Thymus (tissue), 11 donors: ENCODE results near the gene FOXD1. TPM values are rescaled to one million over a fixed set of nuclear protein-coding genes. Genes with fewer than 3 reads are reported as not detected.
"Not testable (repeated sequence)": the region's sequence is repeated elsewhere in the genome, so short reads cannot be mapped to it uniquely, and the experiment has no call there.

ENCODE experiments used
- DNase-seq, 9 donors: peaks; one replicate each; pipeline ENCODE4 v3.0.0-alpha.2; 2013; ENCODE audit warnings: low spot score in 9 of 9, low read depth in 6 of 9, missing footprints in 1 of 9
- H3K27ac ChIP-seq, 2 donors: one replicate each; pipeline ENCODE4 v1.5.1; 2013; ENCODE audit warnings: control low read depth in 1 of 2, low read depth in 1 of 2, low read length in 1 of 2, mild to moderate bottlenecking in 1 of 2, moderate library complexity in 1 of 2
- H3K27me3 ChIP-seq, 2 donors: one replicate each; pipeline ENCODE4 v1.5.1; 2013; ENCODE audit warnings: low read length in 1 of 2; ENCODE audit not compliant: control insufficient read depth in 2 of 2, insufficient read depth in 1 of 2
- H3K36me3 ChIP-seq, 2 donors: one replicate each; pipeline ENCODE4 v1.5.1; 2013; ENCODE audit warnings: low read length in 1 of 2, mild to moderate bottlenecking in 1 of 2, moderate library complexity in 1 of 2; ENCODE audit not compliant: control insufficient read depth in 2 of 2, insufficient read depth in 2 of 2
- H3K4me1 ChIP-seq, 2 donors: one replicate each; pipeline ENCODE4 v1.5.1; 2013; ENCODE audit warnings: low read length in 2 of 2; ENCODE audit not compliant: control insufficient read depth in 2 of 2, insufficient read depth in 2 of 2
- H3K4me3 ChIP-seq, 2 donors: one replicate each; pipeline ENCODE4 v1.5.1; 2013; ENCODE audit warnings: low read length in 2 of 2, control low read depth in 1 of 2, mild to moderate bottlenecking in 1 of 2
- H3K9me3 ChIP-seq, 2 donors: one replicate each; pipeline ENCODE4 v1.5.1; 2013; ENCODE audit warnings: low read length in 1 of 2, mild to moderate bottlenecking in 1 of 2; ENCODE audit not compliant: control insufficient read depth in 2 of 2, insufficient read depth in 1 of 2
- WGBS: extraction: QIAGEN DNeasy Blood & Tissue Kit; methylation state at CpG from one replicate; pipeline ENCODE4 v1.1.7; 2013; 5-methylcytosine and 5-hydroxymethylcytosine counted together
- polyA plus RNA-seq: library from polyadenylated mRNA; stranded (reverse); fragments of 200-250 nt; gene quantifications from one replicate; pipeline ENCODE4 v1.2.3, GENCODE V29; 2013
- total RNA-seq: library from RNA; stranded (reverse); fragments of 120-200 nt; gene quantifications from one replicate; pipeline ENCODE4 v1.2.4, GENCODE V29; 2013
- donor health status: healthy.

The FOXD1 gene
- total and polyA plus RNA-seq, 2 donors, result 0.05 to 0.23 TPM

GRCh38 chr5:73417303-73418034 is 31.1 kb downstream of the FOXD1 start:
- WGBS, result 34% methylated on average over 10 of the region's 10 CpGs
- Histone ChIP-seq H3K27me3 (peaks cover 38 to 79% of the 10 kb centered on the region in 2 donors), H3K9me3 (no peaks in the 10 kb centered on the region)

GRCh38 chr5:73415617-73416016 is 33.0 kb downstream of the FOXD1 start:
- Histone ChIP-seq H3K9me3 (no peaks in the 10 kb centered on the region), H3K4me3 (no peak overlapping the region), H3K4me1 (no peaks in the 10 kb centered on the region), H3K36me3 (no peaks in the 10 kb centered on the region), H3K27me3 (peaks cover 29 to 66% of the 10 kb centered on the region in 2 donors), H3K27ac (no peak overlapping the region)
- WGBS, result 64% methylated on average over 5 of the region's 5 CpGs
- no peak for DNase-seq

More at GRCh38 chr5:73417303-73418034, 31.1 kb downstream of the FOXD1 start:
- Histone ChIP-seq H3K4me1 (no peaks in the 10 kb centered on the region), H3K36me3 (no peaks in the 10 kb centered on the region), H3K27ac (no peak overlapping the region), H3K4me3 (no peak overlapping the region)
- DNase-seq, result no peak

- Histone ChIP-seq H3K36me3 (no peaks in the 10 kb centered on the region), H3K4me3 (no peak overlapping the region), H3K27me3 (peaks cover 29 to 61% of the 10 kb centered on the region in 2 donors), H3K4me1 (no peaks in the 10 kb centered on the region), H3K9me3 (no peaks in the 10 kb centered on the region), H3K27ac (no peak overlapping the region)
- DNase-seq, result no peak
- 68% methylated on average over 2 of the region's 2 CpGs for WGBS
Measured at GRCh38 chr5:73415171-73415570, 33.4 kb downstream of the FOXD1 start.

- Histone ChIP-seq H3K9me3 (no peaks in the 10 kb centered on the region), H3K27ac (no peak overlapping the region), H3K27me3 (peaks cover 6 to 40% of the 10 kb centered on the region in 2 donors), H3K4me1 (no peaks in the 10 kb centered on the region), H3K4me3 (no peak overlapping the region), H3K36me3 (no peaks in the 10 kb centered on the region)
- 85% methylated on average over 1 of the region's 1 CpG for WGBS
- no peak for DNase-seq
Measured at GRCh38 chr5:73412597-73412988, 36.0 kb downstream of the FOXD1 start.

DNA sequence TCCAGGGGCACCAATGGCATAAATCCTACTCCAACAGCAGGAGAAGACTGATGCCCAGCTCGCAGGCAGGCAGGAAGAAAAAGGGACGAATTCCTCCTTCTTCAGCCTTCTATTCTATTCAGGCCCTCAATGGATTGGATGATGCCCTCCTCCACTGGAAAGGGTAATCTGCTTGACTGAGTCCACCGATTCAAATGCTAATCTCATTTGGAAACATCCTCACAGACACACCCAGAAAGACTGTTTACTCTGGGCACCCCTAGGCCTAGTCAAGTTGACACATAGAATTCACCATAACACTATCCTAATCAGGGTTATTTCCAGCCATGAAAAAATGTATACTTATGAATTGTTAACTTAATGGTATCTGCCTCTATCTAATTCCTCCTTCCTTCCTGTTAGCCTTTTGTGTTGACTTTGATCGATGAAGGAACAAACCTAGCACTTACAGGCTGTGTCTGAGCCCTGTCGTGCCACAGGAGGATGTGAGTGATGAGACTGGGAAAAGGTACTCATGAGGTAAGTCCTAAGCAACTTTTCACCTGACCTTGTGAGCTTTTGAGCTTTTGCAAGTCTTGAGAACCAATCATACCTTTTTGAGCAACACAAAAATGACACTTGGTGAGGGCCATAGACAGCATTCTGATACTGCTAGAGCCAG is 36.5 kb downstream of the FOXD1 start:
- no peak for DNase-seq
- Histone ChIP-seq H3K27ac (no peak overlapping the region), H3K4me3 (no peak overlapping the region), H3K4me1 (no peaks in the 10 kb centered on the region), H3K36me3 (no peaks in the 10 kb centered on the region), H3K9me3 (no peaks in the 10 kb centered on the region), H3K27me3 (peaks cover 6 to 37% of the 10 kb centered on the region in 2 donors)
- WGBS, result 50% methylated on average over 5 of the region's 5 CpGs

GRCh38 chr5:73409927-73410326 is 38.6 kb downstream of the FOXD1 start:
- H3K4me1 ChIP-seq, DNase-seq, H3K4me3 ChIP-seq, H3K27ac ChIP-seq, H3K36me3 ChIP-seq, H3K9me3 ChIP-seq: not testable (repeated sequence)
- 85% methylated on average over 17 of the region's 18 CpGs for WGBS
- H3K27me3 ChIP-seq, result peaks cover 0 to 21% of the 10 kb centered on the region in 2 donors

DNA sequence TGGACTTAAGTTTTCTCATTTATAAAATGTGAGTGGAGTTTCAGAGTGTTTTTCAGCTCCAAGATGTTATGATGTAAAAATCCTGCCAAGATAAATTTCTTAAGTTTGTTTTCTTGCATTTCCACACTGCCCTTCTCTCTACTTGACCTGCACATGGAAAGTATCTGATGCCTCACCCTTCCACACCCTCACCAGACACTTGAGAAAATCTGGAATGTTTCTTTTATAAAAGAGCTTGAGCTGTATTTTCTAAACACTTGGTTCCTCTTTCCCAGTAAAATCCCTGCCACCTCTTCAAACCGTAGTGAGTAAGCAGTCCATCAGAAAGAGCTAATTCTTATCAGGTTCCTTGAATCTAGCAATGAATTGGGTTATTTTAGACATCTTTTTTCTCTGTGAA is 42.9 kb downstream of the FOXD1 start:
- Histone ChIP-seq H3K4me1 (no peaks in the 10 kb centered on the region), H3K27ac (no peak overlapping the region), H3K27me3 (peaks cover 0 to 11% of the 10 kb centered on the region in 2 donors), H3K9me3 (no peaks in the 10 kb centered on the region), H3K4me3 (no peak overlapping the region), H3K36me3 (no peaks in the 10 kb centered on the region)
- WGBS, result 6% methylated on average over 1 of the region's 1 CpG
- DNase-seq, result no peak

GRCh38 chr5:73399775-73400174 is 48.8 kb downstream of the FOXD1 start:
- Histone ChIP-seq H3K4me1 (no peaks in the 10 kb centered on the region), H3K27ac (no peak overlapping the region), H3K4me3 (no peak overlapping the region), H3K36me3 (no peaks in the 10 kb centered on the region), H3K27me3 (peaks cover 0 to 6% of the 10 kb centered on the region in 2 donors), H3K9me3 (no peaks in the 10 kb centered on the region)
- no peak for DNase-seq
